Activated CD8-positive, alpha-beta T cell treated with anti-CD3 and anti-CD28 coated beads for 36 hours (primary cell): Measurements from ENCODE around the gene PREX1. TPM values are rescaled to one million over a fixed set of nuclear protein-coding genes. Genes with fewer than 3 reads are reported as not detected.

Experiments used
- ATAC-seq: fragments of 200-7000 bp; cut with Tn5 transposase; one replicate; pipeline ENCODE4 v1.10.0; 2021; ENCODE audit warnings: mild to moderate bottlenecking, moderate library complexity
- CTCF ChIA-PET: fragments of 350-600 bp; sonication (Branson Sonifier 250); formaldehyde crosslinking; loops from one replicate; lab custom pipeline; 2021; ENCODE audit warnings: antibody characterized with exemption; lab: Charles Lee
- POLR2A ChIA-PET: fragments of 350-600 bp; sonication (Branson Sonifier 250); formaldehyde crosslinking; loops from one replicate; lab custom pipeline; 2021; ENCODE audit warnings: antibody characterized with exemption; lab: Charles Lee
- DNase-seq: peaks from one replicate; pipeline ENCODE4 v3.0.0-alpha.2; 2020
- H3K27ac Mint-ChIP-seq: one replicate; pipeline ENCODE4 v1.8.0; 2021; ENCODE audit warnings: mild to moderate bottlenecking, mixed read lengths
- H3K27me3 Mint-ChIP-seq: one replicate; pipeline ENCODE4 v1.8.0; 2021; ENCODE audit warnings: mixed read lengths
- H3K36me3 Mint-ChIP-seq: one replicate; pipeline ENCODE4 v1.8.0; 2021; ENCODE audit warnings: low read depth, mixed read lengths
- H3K4me1 Mint-ChIP-seq: one replicate; pipeline ENCODE4 v1.8.0; 2021; ENCODE audit warnings: low read depth, mixed read lengths
- H3K4me3 Mint-ChIP-seq: one replicate; pipeline ENCODE4 v1.8.0; 2021; ENCODE audit warnings: mild to moderate bottlenecking, moderate library complexity, mixed read lengths
- H3K9me3 Mint-ChIP-seq: one replicate; pipeline ENCODE4 v1.8.0; 2021; ENCODE audit warnings: mixed read lengths
- CTCF ChIP-seq: fragments of 200-600 bp; IDR thresholded peaks from one replicate; pipeline ENCODE4 v1.8.0; 2022; ENCODE audit warnings: antibody characterized with exemption, mild to moderate bottlenecking
- intact Hi-C: fragments of 100-400 bp; cut with micrococcal nuclease; formaldehyde crosslinking; loops from one replicate; pipeline ENCODE4 v1.10.0; 2022
- total RNA-seq, 2 experiments: library from RNA; stranded (reverse); gene quantifications; one replicate each; pipeline ENCODE4 v1.2.3, GENCODE V29; 2021

PREX1 gene
- total RNA-seq, 2 experiments from 2014 or later = 79.7 to 80.5 TPM

- Mint-ChIP-seq H3K4me1 (no peaks in the 10 kb centered on the region), H3K36me3 (peaks cover 32% of the 10 kb centered on the region), H3K27ac (no peak overlapping the region), H3K27me3 (no peaks in the 10 kb centered on the region), H3K4me3 (no peak overlapping the region), H3K9me3 (no peaks in the 10 kb centered on the region)
- no peak for TF ChIP-seq CTCF
- DNase-seq = no peak
- POLR2A ChIA-PET = interaction anchor here (0.6 kb wide), 1 partner anchor 319 kb away, joined by 3 read pairs; no protein-coding TSS in a partner anchor
- ATAC-seq = no peak
- CTCF ChIA-PET = interaction anchor here (0.9 to 2.3 kb wide), 5 partner anchors 7 to 272 kb away, joined by 3 to 12 read pairs (median 4); no protein-coding TSS in a partner anchor
- intact Hi-C loops = no loop called here
Observed at GRCh38 chr20:48634641-48635040, 193.2 kb downstream of the PREX1 start.

GRCh38 chr20:48633620-48634257 lies 194.1 kb downstream of the PREX1 start:
- Mint-ChIP-seq H3K27ac (peak overlapping the region; percentile 4), H3K4me1 (no peaks in the 10 kb centered on the region), H3K9me3 (no peaks in the 10 kb centered on the region), H3K4me3 (no peak overlapping the region), H3K36me3 (peaks cover 30% of the 10 kb centered on the region), H3K27me3 (no peaks in the 10 kb centered on the region)
- DNase-seq (no peak), ATAC-seq (no peak)
- ChIA-PET CTCF (interaction anchor here (2.3 kb wide), 1 partner anchor 13 kb away, joined by 12 read pairs; no protein-coding TSS in a partner anchor), POLR2A (interaction anchor here (1.2 kb wide), 1 partner anchor 24 kb away, joined by 4 read pairs; no protein-coding TSS in a partner anchor)
- TF ChIP-seq CTCF = no peak
- intact Hi-C loops = no loop called here

GRCh38 chr20:48632825-48633619 lies 194.8 kb downstream of the PREX1 start:
- intact Hi-C loops = no loop called here
- H3K36me3 Mint-ChIP-seq = peaks cover 29% of the 10 kb centered on the region
- ChIA-PET CTCF (interaction anchor here (1.5 kb wide), 2 partner anchors 13 to 272 kb away, joined by 4 to 6 read pairs; no protein-coding TSS in a partner anchor), POLR2A (interaction anchor here (0.9 to 1.2 kb wide), 2 partner anchors 10 to 24 kb away, joined by 3 to 4 read pairs; no protein-coding TSS in a partner anchor)
- no peaks in the 10 kb centered on the region for H3K27me3 Mint-ChIP-seq
- no peaks in the 10 kb centered on the region for H3K4me1 Mint-ChIP-seq
- H3K27ac Mint-ChIP-seq = peak overlapping the region; percentile 15
- H3K4me3 Mint-ChIP-seq = no peak overlapping the region
- DNase-seq (no peak), ATAC-seq (no peak)
- no peaks in the 10 kb centered on the region for H3K9me3 Mint-ChIP-seq
- no peak for TF ChIP-seq CTCF

- ATAC-seq (no peak), DNase-seq (no peak)
- ChIA-PET POLR2A (interaction anchor here (0.9 to 1.2 kb wide), 2 partner anchors 10 to 25 kb away, joined by 3 to 4 read pairs; no protein-coding TSS in a partner anchor), CTCF (interaction anchor here (1.5 kb wide), 2 partner anchors 12 to 273 kb away, joined by 4 to 6 read pairs; no protein-coding TSS in a partner anchor)
- Mint-ChIP-seq H3K4me1 (peaks cover 2% of the 10 kb centered on the region), H3K9me3 (no peaks in the 10 kb centered on the region), H3K36me3 (peaks cover 28% of the 10 kb centered on the region), H3K27me3 (no peaks in the 10 kb centered on the region), H3K27ac (no peak overlapping the region), H3K4me3 (no peak overlapping the region)
- TF ChIP-seq CTCF = no peak
- intact Hi-C loops = no loop called here
Observed at GRCh38 chr20:48632017-48632824, 195.6 kb downstream of the PREX1 start.
